Right forelimb (tissue), 1 donor: ENCODE results near the gene NDFIP2.
A peak's percentile ranks its signal among the peaks of the same experiment; 100 is the strongest.

Source experiments
- DNase-seq: peaks from one replicate; pipeline ENCODE4 v3.0.0-alpha.2; 2018

NDFIP2 gene

GRCh38 chr13:79480954-79481684, at the start of gene NDFIP2:
Gene NDFIP2, plus strand, starts transcription at chr13:79481155. Its CDS starts 49 bp downstream, at chr13:79481204.
- peak; percentile 92 for DNase-seq

- DNase-seq = no peak
Observed at GRCh38 chr13:79432086-79432485, 48.9 kb upstream of the NDFIP2 start.

DNA sequence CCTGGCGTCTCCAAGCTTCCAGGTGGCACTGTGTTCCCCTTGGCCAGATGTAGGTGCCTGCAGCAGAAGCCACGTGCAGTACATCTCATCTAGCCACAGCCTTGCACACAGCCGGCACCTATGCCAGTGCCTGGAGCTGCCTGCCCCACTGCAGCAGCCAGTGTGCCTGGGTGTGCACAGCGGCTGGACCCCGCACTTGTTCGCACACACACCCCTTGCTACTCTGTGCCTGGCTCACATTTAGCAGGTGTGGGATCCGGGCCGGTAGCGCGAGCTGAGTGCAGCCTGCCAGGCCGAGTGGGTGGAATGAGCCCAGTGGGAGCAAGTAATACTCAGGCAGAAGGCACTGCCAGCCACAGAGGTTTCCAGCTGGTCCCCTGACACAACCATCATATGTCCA, 48.0 kb upstream of the NDFIP2 start:
- no peak for DNase-seq

GRCh38 chr13:79434556-79434955, 46.4 kb upstream of the NDFIP2 start:
- no peak for DNase-seq

GRCh38 chr13:79435561-79435990, 45.4 kb upstream of the NDFIP2 start:
- DNase-seq = no peak

DNA sequence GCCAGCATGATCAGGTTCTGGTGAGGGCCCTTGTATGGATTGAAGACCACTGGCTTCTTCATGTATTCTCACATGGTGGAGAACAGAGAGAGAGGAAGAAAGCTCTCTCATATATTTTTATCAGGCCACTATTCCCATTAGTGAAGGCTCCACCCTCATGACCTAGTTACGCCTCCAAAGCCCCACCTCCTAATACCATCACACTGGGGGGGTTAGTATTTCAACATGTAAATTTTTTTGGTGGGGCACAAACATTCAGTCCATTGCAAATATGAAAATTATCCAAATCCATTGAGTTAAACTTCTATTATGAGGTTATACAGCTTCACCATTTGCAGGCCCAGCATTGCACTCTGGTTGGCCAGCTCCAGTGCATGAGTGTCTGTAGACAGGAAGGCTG, 41.7 kb upstream of the NDFIP2 start:
- DNase-seq = no peak

DNA sequence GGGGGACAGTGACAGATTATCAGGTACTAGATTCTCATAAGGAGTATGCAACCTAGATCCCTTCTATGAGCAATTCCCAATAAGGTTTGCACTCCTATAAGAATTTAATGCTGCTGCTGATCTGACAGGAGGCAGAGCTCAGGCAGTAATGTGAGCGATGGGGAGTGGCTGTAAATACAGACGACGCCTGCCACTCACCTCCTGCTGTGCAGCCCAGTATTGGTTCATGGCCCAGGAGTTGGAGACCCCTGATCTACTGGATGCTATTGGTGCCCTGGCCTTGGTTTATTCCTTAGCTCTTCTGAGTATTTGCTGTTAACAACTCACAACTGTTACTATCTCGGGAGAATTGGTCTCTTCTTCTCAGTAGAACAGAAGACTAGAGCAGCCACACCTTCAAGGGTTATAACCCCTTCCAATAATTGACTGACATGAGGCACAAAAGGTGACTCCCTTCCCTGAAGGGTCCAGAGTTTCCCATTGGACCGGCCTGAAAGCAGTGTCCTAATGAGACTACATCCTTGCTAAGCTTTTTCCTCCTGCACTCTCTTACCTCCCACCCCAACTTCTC, 39.9 kb upstream of the NDFIP2 start:
- no peak for DNase-seq

GRCh38 chr13:79442221-79442620, 38.7 kb upstream of the NDFIP2 start:
- no peak for DNase-seq

DNA sequence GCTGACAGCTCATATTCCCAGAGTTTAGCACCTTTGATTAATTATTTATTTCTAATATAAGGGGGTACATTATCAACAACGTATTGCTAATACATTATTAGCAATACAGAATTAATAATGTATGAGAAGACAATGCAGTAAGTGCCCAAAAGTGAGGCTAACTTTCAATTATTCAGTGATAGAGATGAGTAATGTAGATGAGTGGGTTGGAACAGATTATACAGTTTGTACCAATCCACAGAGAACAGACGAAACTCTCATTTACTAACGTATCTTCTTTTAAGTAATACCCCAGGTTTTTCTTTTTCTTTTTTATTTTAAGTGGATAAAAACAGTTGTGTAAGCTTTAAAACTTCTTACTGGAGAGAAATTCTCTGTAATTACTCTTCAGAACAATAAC, 38.2 kb upstream of the NDFIP2 start:
- no peak for DNase-seq

- DNase-seq = no peak
Observed at GRCh38 chr13:79445968-79446645, 34.8 kb upstream of the NDFIP2 start.

DNA sequence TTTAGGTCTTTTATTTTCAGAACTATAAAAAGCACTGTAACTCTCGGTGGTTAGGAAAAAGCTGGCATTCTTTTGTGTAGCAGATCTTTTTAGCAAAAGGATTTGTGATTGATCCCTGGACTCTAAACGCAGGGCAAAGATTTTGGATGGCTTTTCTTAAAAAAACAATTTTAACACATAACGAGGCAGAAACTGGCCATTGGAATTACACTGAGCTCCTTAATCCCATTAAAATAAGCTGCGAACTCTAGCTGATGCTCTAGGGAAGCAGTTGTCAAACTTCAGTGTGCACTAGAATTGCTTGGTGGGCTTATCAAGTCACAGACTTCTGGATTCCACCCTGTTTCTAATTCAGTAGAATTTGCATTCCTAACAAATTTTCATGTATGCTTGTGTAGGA, 33.8 kb upstream of the NDFIP2 start:
- no peak for DNase-seq

DNA sequence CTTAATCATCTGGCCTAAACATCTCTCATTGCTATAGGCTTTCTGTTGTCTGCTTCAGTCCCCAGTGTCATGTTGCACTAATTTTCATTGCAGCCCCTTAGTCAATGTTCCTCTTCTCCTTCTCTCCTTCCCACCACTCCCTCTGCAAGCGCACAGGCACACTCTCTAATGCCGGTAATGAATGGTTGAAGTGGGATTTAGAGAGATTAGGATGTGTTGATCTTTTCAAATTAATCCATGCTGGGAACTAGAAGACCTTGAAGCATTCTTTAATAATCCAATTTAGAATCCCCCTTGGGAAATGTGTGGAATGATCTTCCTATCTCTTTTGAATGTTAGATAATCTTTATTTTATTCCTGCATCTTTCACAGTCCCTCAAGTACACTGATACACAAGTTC, 33.2 kb upstream of the NDFIP2 start:
- no peak for DNase-seq

DNA sequence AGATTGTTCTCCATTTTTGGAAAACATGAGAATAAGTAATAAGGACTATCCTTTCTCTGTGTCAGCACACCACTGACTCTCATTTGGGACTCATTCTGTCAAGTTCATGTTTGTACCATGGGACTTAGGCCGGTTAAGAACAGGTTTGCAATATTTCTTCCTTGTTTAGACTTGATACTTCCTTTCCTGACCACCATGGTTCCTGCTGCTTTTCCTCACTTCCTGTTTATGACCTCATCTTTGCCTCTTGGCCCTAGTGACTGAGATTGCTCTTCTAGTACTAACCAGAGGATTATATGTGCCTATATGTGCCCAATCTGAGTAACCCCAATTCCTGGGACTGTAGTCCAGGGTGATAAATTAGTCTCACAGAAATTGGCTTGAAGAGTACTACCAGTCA, 32.5 kb upstream of the NDFIP2 start:
- no peak for DNase-seq

GRCh38 chr13:79450110-79450509, 30.8 kb upstream of the NDFIP2 start:
- DNase-seq = no peak

GRCh38 chr13:79451500-79451962, 29.4 kb upstream of the NDFIP2 start:
- no peak for DNase-seq

DNA sequence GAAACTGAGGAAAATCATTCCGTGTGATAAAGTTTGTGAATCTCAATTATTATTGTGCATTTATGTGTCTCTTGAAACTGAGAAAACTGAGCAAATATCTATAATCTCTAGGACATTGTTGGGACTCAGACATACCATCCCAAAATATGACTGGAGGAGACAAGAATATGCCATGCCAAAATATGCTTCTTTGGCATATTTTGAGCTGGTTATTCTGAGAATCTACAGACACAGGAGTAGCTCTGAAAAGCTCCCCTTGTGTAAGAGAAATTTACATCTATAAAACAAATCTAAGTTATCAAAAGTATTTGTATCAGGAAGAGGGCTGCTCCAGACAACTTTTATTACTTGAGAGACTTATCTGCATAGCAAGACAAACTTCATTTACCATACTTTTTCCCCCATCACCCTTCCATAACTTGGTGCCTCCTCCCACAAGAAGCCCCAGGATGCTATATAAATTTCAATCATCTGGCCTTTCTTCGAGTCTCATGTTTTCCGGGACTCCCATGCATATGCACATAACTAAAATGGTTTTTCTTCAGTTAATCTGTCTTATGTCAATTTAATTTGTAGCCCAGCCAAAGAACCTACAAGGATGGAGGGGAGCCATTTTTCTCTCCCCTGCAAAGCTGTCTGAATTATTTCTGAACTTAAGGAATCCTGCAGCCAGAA, 28.6 kb upstream of the NDFIP2 start:
- no peak for DNase-seq

- DNase-seq = no peak
Observed at GRCh38 chr13:79455331-79455730, 25.6 kb upstream of the NDFIP2 start.

DNA sequence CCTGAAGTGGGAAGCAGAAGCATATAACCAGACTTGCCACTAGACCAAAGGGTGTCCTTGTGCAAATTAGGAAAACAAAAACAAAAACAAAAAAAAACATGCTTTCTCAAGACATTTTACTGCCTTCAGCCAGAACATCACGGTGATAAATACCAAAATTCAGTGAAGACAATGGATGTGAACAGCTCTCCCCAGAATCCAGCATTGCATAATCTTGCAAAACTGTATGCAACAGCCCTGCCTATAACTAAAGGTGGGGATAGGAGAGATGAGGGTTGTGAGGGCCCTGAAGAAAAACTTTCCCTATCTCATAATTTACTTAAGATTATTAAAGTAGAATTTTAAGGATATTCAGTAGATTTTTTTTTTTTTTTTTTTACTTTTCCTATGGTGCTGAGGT, 24.9 kb upstream of the NDFIP2 start:
- DNase-seq = no peak

- no peak for DNase-seq
Observed at GRCh38 chr13:79456656-79457365, 24.1 kb upstream of the NDFIP2 start.

DNA sequence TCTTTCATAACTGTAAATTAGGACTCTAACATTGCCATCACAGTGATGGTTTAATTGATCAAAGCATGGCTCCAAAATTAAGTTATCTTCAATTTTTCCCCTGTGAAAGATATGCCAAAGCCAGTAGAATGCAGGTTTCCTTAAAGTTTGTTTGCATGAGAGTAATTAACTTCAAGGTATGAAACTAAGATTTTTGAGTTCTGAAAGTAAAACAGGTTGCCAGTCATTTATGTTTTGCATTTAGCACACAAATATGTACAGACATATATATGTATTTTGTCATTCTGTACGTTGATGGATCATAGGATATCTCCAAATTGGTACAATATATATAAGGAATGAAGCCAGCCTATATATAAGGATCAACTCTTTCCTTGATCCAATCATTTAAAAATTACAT, 23.6 kb upstream of the NDFIP2 start:
- DNase-seq = no peak

DNA sequence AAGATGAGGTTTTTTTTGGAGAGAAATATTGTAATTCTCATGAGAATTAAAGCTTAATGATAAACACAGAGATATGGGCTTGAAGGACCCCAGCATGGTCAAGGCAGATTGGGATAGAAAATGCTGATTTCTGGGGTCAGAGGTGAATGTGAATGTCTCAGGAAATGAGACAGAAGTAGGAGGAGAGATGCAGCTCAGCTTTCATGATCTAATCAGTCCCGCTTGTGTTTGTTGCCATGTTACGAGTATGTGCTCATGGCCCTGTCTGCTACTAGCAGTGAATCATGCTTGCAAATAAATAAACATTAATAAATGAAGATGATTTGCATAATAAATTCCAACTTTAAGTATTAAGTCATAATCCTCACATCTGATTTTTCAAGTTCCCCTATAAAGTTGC, 23.0 kb upstream of the NDFIP2 start:
- no peak for DNase-seq

GRCh38 chr13:79458436-79458835, 22.5 kb upstream of the NDFIP2 start:
- DNase-seq = no peak

DNA sequence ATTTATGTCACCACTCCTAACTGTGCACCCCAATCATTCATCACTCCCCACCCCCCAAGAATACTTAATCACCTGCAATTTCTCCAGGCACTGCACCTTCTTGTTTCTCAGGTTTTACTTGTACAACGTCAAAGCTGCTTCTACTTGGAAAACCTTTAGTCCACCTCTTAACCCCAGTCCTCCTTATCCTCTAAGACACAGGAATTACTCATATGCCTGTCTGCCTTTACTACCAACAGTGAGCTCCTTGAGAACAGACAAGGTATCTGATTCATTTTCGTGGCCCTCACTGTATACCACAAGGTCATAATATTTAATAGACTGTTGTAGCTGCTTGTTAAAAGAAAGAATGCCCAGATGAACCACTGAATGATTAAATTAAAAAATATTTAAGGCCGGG, 21.0 kb upstream of the NDFIP2 start:
- DNase-seq = no peak
